Measurements from ENCODE around the gene BCAS3.
"Not testable (repeated sequence)": the region's sequence is repeated elsewhere in the genome, so short reads cannot be mapped to it uniquely, and the experiment has no call there.

Gene BCAS3

DNA sequence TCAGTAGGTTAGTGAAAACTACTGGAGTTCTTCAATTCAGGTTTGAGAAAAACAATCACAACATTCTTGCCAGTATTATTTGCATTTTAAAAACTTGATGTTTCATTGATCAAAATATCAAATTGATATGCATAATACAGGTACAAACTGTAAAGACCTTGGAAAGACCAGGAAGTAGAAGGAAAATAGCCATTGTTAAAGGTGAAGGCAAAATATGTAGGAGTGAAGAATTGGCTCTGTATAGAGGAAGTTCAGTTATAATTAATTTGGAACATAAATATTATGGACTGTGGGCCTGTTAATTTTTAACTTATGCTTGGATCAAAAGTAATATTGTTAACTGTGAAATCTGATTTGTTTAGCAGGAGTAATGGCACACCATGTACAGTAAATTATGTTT, 112.6 kb downstream of the BCAS3 start:
- DNase-seq (ENCODE audit: low read depth in 2 of 2), result no peak

DNA sequence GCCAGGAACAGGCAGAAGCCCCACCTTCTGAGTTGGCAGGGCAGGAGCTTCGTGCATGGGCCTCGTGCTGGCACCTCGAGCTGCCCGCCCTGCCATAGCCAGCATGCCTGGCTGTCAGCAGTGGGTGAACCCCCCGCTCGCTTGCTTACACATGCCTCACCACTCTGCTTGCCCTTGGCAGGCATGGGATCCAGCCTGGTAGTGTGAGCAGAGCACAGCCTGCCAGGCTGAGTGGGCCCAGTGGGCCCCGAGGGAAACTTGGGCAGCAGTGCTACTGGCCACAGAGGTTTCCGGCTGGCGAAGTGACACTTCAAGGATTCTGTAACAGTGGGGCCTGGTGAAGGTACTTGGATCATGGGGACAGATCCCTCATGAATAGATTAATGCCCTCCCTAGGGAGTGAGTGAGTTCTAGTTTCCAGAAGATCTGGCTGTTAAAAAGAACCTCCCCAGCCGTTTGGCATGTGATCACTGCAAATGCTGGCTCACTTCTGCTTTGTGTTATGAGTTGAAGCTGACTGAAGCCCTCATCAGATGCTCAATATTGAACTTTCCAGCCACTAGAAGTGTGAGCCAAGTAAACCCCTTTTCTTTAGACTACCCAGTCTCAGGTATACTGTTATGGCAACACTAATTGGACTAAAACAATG, 114.7 kb downstream of the BCAS3 start:
- DNase-seq (ENCODE audit: low read depth in 2 of 2), result no peak

DNA sequence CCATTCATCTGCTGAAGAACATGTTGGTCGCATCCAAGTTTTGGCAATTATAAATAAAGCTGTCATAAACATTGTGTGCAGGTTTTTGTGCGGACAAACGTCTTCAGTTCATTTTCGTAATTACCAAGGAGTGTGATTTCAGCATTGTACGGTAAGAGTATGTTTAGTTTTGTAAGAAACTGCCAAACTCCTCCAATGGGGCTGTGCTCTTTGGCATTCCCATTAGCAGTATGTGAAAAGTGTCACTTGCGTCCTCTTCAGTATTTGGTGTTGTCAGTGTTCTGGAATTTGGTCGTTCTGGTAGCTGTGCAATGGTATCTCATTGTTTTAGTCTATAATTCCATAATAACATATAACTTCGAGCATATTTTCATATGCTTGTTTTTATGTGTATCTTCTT, 120.9 kb downstream of the BCAS3 start:
- no peak for DNase-seq (ENCODE audit: low read depth in 2 of 2)

GRCh38 chr17:60802377-60802776, 124.7 kb downstream of the BCAS3 start:
- DNase-seq (ENCODE audit: low read depth in 2 of 2), result no peak

DNA sequence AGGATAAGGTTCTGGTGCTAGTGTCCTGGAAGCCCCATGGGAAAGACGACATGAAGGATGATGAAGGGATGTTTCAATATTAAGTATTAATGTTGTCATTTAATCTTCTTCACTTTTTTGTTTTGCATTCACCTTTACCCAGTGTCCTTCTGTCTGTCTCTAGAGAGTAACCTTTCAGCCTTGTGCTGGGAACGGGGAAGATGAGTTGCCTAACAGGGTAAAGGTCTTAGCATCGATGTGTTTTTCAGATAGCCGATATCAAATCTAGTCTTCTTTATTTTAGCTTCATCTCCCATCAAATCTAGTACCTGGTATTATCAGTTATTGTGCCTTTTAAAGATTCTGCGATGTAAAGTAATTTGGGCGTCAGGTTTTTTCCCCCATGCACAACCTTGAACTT, 125.4 kb downstream of the BCAS3 start:
- DNase-seq (ENCODE audit: low read depth in 2 of 2), result no peak

GRCh38 chr17:60804831-60805230, 127.2 kb downstream of the BCAS3 start:
- no peak for DNase-seq (ENCODE audit: low read depth in 2 of 2)

DNA sequence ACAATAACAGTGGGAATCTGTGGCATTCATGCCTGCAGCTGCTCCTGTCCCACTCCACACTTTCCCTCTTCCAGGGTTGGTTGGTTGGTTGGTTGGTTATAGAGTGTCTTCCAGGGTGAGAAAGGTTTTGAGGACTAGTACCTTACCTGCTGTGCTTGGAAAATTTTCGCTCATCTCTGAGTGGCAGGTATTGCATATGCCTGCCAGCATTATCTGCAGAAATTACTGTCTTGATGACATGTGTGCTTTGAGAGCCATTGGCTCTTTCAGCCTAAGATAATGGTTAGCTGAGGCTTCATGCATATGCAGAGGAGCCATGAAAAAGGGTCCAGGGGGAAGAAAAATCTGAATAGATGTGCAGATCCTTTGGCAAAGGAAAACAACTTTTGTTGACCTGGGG, 131.8 kb downstream of the BCAS3 start:
- DNase-seq (ENCODE audit: low read depth in 2 of 2), result no peak

GRCh38 chr17:60814941-60815340, 137.3 kb downstream of the BCAS3 start:
- not testable (repeated sequence) for DNase-seq (ENCODE audit: low read depth in 2 of 2)

- DNase-seq (ENCODE audit: low read depth in 2 of 2), result no peak
Observed at GRCh38 chr17:60817192-60817591, 139.5 kb downstream of the BCAS3 start.

DNA sequence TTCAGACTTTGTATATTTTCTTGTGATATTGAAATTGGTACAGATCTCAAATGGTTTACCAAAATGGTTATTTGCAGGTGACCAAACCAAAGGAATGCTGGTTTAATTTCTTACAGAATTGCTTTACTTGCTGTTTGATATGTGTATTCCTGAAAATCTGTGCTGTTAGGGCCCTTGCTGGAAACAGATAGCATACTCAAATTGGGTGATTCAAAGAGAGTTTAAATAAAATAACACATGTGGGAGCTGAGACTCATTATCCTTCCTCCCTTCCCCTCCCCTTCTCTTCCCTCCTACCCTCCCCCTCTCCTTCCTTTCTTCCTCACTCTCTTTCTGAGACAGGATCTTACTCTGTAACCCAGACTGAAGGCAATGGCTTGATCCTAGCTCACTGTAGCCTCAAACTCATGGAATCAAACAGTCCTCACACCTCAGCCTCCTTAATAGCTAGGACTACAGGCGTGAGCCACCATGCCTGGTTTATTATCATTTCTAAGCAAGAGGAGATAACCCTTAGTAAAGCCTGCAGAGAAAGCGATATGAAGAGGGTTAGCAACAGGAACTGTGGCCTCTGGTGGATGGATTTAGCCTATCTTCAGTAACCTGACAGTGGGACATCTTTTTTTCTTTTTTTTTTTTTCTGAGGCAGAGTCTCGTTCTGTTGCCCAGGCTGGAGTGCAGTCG, 141.9 kb downstream of the BCAS3 start:
- DNase-seq (ENCODE audit: low read depth in 2 of 2), result no peak

- no peak for DNase-seq (ENCODE audit: low read depth in 2 of 2)
Observed at GRCh38 chr17:60823515-60823914, 145.9 kb downstream of the BCAS3 start.

- no peak for DNase-seq (ENCODE audit: low read depth in 2 of 2)
Observed at GRCh38 chr17:60825351-60825750, 147.7 kb downstream of the BCAS3 start.

DNA sequence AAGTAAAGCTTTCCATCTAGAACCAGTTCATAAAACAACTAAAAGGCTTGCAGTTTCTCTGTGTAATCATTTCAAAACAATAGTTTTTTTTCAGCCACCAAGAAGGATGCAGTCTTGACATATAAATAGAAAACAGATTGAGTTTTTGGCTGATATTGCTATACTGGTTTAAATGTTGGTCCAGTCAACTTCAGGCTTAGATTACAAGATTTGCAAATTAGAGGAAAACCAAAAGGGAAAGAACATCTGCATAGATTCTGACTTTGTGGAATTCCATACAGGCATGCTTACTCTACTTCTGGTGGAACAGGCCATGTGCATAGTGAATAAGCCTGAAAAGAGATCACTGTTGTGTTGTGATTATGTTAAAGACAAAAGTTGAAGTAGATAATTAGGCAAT, 150.3 kb downstream of the BCAS3 start:
- no peak for DNase-seq (ENCODE audit: low read depth in 2 of 2)

- DNase-seq (ENCODE audit: low read depth in 2 of 2), result no peak
Observed at GRCh38 chr17:60832151-60832585, 154.5 kb downstream of the BCAS3 start.

DNA sequence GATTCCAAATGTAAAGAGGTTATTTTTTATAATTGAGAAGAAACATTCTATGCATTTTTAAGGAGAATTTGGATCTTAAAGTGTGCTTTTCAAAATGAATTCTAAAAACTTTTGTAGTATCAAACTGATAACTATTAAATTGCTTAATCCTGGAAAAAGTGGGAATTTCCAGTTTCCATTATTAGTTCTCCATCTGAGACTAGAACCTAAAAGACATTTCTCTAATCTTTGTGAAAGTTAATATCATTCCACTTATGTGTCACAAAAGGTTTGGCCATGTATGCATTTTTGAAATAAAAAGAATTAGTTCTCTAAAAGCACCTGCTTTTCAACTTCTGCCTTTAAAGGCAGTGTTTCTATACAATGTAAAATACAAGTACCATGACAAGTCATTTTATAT, 155.0 kb downstream of the BCAS3 start:
- no peak for DNase-seq (ENCODE audit: low read depth in 2 of 2)

DNA sequence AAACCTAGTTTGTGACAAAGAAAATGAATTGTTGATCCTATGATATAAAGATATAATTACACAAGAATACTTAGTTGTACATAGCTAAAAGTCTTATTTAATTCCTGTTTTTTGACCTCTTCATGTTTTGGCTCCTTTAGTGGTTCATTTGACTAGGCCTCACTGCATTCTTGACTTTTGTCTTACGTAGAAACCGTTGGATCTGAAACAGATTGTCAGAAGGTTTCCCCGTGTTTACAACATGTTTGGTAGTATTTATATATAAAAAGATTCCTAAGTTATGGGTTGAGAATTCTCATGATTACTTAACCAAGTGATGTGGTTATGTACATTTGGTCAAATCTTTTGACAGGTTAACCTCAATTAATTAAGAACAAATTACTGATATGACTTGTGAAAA, 162.8 kb downstream of the BCAS3 start:
- DNase-seq (ENCODE audit: low read depth in 2 of 2), result no peak

- no peak for DNase-seq (ENCODE audit: low read depth in 2 of 2)
Observed at GRCh38 chr17:60845012-60845411, 167.4 kb downstream of the BCAS3 start.

DNA sequence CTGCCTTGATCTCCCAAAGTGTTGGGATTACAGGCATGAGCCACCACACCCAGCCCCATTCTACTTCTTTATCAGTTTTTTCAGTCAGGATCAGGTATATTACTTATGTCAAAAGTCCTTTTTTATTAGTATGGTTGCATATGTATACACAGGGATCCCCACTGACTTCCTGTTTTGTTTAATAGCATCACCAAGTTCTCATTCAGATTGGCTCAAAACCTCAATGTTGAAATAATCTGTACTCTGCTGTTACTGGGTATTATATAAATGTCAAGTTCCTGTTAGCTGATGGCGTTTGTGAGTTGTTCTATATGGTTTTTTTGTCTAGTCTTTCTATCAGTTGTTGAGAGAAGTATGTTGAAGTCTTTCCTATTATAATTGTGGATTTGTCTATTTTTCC, 168.5 kb downstream of the BCAS3 start:
- no peak for DNase-seq (ENCODE audit: low read depth in 2 of 2)

DNA sequence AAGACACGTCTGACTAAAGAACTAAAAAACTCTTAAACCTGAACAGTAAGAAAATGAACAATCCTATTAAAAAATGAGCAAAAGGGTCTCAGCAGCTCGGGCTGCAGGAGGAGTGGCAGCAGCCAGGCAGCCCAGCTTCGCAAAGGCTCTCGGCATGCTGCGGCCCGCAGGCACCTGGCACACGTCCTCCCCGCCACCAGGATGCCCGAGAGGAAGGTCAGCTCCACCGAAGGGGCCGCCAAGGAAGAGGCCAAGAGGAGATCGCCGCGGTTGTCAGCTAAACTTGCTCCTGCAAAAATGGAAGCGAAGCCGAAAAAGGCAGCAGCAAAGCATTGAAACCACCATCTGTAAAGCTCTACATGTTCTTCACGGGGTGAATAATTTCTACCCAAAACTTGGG, 173.5 kb downstream of the BCAS3 start:
- DNase-seq (ENCODE audit: low read depth in 2 of 2), result no peak

GRCh38 chr17:60857556-60858080, 180.0 kb downstream of the BCAS3 start:
- no peak for DNase-seq (ENCODE audit: low read depth in 2 of 2)

GRCh38 chr17:60862482-60862881, 184.8 kb downstream of the BCAS3 start:
- no peak for DNase-seq (ENCODE audit: low read depth in 2 of 2)

DNA sequence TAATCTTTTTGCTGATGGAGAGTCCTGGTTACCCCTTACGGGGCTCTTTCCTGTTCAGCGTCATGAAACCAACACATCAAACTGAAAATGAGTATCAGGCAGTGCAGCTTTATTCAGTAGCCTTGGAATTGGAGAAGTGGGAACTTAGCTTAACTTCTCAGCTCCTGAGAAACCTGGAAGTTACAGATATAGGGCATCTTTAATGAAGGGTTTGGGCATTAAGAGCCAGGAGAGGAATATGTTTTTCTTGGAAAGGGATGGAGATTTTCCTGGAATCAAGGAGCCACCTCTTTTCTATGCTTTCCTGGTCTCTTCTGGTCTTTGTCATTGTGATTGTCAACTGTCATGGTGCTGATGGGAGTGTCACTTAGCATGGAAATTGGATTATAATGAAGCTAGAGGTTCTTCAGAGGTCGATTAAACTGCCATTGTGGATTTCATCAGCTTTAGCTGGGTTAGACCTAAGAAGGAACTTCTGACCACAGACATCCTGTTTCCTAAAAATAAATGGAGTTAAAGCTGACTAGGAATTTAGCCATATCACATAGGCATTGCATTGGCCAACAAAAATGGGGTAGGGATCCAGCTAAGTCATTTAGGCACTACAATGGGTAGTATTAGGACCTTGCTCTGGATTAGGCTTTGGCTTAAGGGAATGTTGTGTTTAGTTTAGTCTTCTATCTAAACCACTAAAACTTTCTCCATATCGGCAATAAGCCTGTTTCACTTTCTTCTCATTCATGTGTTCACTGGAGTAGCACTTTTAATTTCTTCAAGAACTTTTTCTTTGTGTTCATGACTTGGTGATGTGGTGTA, 186.4 kb downstream of the BCAS3 start:
- DNase-seq (ENCODE audit: low read depth in 2 of 2), result no peak

- DNase-seq (ENCODE audit: low read depth in 2 of 2), result no peak
Observed at GRCh38 chr17:60864708-60865005, 187.0 kb downstream of the BCAS3 start.
